SK-N-SH (cell line): ENCODE data around the gene LPP. TPM values are rescaled to one million over a fixed set of nuclear protein-coding genes. Genes with fewer than 3 reads are reported as not detected.

Experiments
- CTCF ChIA-PET: fragments of 300-600, 350-600 bp; formaldehyde crosslinking; extraction: SDS; loops from one replicate; lab custom pipeline; 2021; lab: Yijun Ruan, JAX
- POLR2A ChIA-PET: fragments of 350-600 bp; sonication (Branson Sonifier 250); formaldehyde crosslinking; extraction: SDS; loops from one replicate; lab custom pipeline; 2020; ENCODE audit warnings: antibody characterized with exemption, inconsistent platforms; lab: Yijun Ruan, JAX
- DNase-seq: peaks from one replicate; pipeline ENCODE4 v3.0.0; 2012
- H2AFZ ChIP-seq: fragments of 200-600 bp; sonication (generic); 2 replicates; pipeline ENCODE4 v1.8.1; 2016; ENCODE audit warnings: antibody characterized with exemption, mild to moderate bottlenecking, low read depth
- H3F3A ChIP-seq: fragments of 200-600 bp; sonication (generic); replicated peaks from 2 replicates; pipeline ENCODE3; 2016; ENCODE audit warnings: antibody characterized with exemption, mild to moderate bottlenecking; ENCODE audit not compliant: insufficient read depth
- H3K27ac ChIP-seq, 2 experiments: fragments of 200-500 bp in 1 of 2; fragments of 200-600 bp in 1 of 2; sonication (Bioruptor generic) in 1 of 2; sonication (generic), shearing (Covaris generic) in 1 of 2; 2 replicates each; pipeline versions ENCODE4 v1.5.1 to v1.6.1; 2014 to 2016; ENCODE audit warnings: low read depth in 2 of 2, inconsistent platforms in 1 of 2, low read length in 1 of 2, mild to moderate bottlenecking in 1 of 2, mixed read lengths in 1 of 2
- H3K27me3 ChIP-seq: fragments of 200-600 bp; sonication (generic), shearing (Covaris generic); 2 replicates; pipeline ENCODE4 v1.6.1; 2016; ENCODE audit warnings: mixed run types; ENCODE audit not compliant: insufficient read depth
- H3K36me3 ChIP-seq, 2 experiments: fragments of 200-500 bp in 1 of 2; fragments of 200-600 bp in 1 of 2; sonication (Bioruptor generic) in 1 of 2; sonication (generic) in 1 of 2; replicated peaks in 1 of 2; 2 replicates each; pipeline versions ENCODE3 to v1.5.1; 2014 to 2016; ENCODE audit warnings: low read length in 1 of 2, mild to moderate bottlenecking in 1 of 2; ENCODE audit not compliant: insufficient read depth in 2 of 2, control insufficient read depth in 1 of 2
- H3K4me1 ChIP-seq, 2 experiments: fragments of 200-500 bp in 1 of 2; fragments of 200-600 bp in 1 of 2; sonication (Bioruptor generic) in 1 of 2; sonication (generic), shearing (Covaris generic) in 1 of 2; 2 replicates each; pipeline versions ENCODE4 v1.5.1 to v1.6.1; 2014 to 2016; ENCODE audit warnings: low read depth in 1 of 2, low read length in 1 of 2, mixed run types in 1 of 2; ENCODE audit not compliant: insufficient read depth in 2 of 2, control insufficient read depth in 1 of 2
- H3K4me2 ChIP-seq: fragments of 200-600 bp; sonication (generic), shearing (Covaris generic); 2 replicates; pipeline ENCODE4 v1.6.1; 2017; ENCODE audit warnings: mixed run types
- H3K4me3 ChIP-seq, 2 experiments: fragments of 200-500 bp in 1 of 2; fragments of 200-600 bp in 1 of 2; sonication (Bioruptor generic) in 1 of 2; sonication (generic), shearing (Covaris generic) in 1 of 2; 2 replicates each; pipeline versions ENCODE4 v1.5.1 to v1.8.1; 2014 to 2016; ENCODE audit warnings: low read depth in 2 of 2, inconsistent platforms in 1 of 2, low read length in 1 of 2, mild to moderate bottlenecking in 1 of 2, mixed read lengths in 1 of 2, moderate library complexity in 1 of 2
- H3K79me2 ChIP-seq: fragments of 200-600 bp; sonication (generic); 2 replicates; pipeline ENCODE4 v1.8.1; 2017; ENCODE audit warnings: mild to moderate bottlenecking; ENCODE audit not compliant: insufficient read depth
- H3K9ac ChIP-seq: fragments of 200-600 bp; sonication (generic); 2 replicates; pipeline ENCODE4 v1.6.1; 2017; ENCODE audit warnings: mixed run types
- H3K9me2 ChIP-seq: fragments of 200-600 bp; sonication (generic); 2 replicates; pipeline ENCODE4 v1.6.1; 2017; ENCODE audit warnings: mixed run types
- H3K9me3 ChIP-seq: fragments of 200-600 bp; sonication (generic); 2 replicates; pipeline ENCODE4 v1.6.1; 2017; ENCODE audit warnings: mixed run types, mild to moderate bottlenecking, moderate library complexity
- H4K20me1 ChIP-seq: fragments of 200-600 bp; sonication (generic); 2 replicates; pipeline ENCODE4 v1.6.1; 2017; ENCODE audit warnings: mild to moderate bottlenecking, mixed run types; ENCODE audit not compliant: insufficient read depth
- FOSL2 ChIP-seq: IDR thresholded peaks from 2 replicates; pipeline ENCODE4 v1.4.0; 2012; ENCODE audit warnings: low read depth, mild to moderate bottlenecking, moderate library complexity, borderline replicate concordance
- JUND ChIP-seq: IDR thresholded peaks from 2 replicates; pipeline ENCODE4 v1.4.0; 2012
- MEF2A ChIP-seq: IDR thresholded peaks from 2 replicates; pipeline ENCODE4 v1.4.0; 2012; ENCODE audit warnings: low read depth, borderline replicate concordance
- POLR2AphosphoS5 ChIP-seq: IDR thresholded peaks from 2 replicates; pipeline ENCODE4 v1.6.1; 2012; ENCODE audit warnings: low read depth, low read length
- RCOR1 ChIP-seq: fragments of 150-350 bp; IDR thresholded peaks from 2 replicates; pipeline ENCODE4 v1.6.1; 2017; ENCODE audit warnings: antibody characterized with exemption, low read length
- RXRA ChIP-seq: IDR thresholded peaks from 2 replicates; pipeline ENCODE4 v1.4.0; 2012; ENCODE audit warnings: low read depth, mild to moderate bottlenecking, borderline replicate concordance
- YY1 ChIP-seq: IDR thresholded peaks from 2 replicates; pipeline ENCODE4 v1.4.0; 2012; ENCODE audit warnings: low read depth, mild to moderate bottlenecking
- ZBTB33 ChIP-seq: IDR thresholded peaks from 2 replicates; pipeline ENCODE4 v1.4.0; 2012; ENCODE audit warnings: low read depth, borderline replicate concordance
- WGBS: methylation state at CpG from one replicate; pipeline ENCODE4 v1.1.6; 2017; ENCODE audit warnings: low lambda C conversion rate; 5-methylcytosine and 5-hydroxymethylcytosine counted together
- polyA plus RNA-seq, 3 experiments: library from polyadenylated mRNA; depleted of rRNA; stranded (reverse); fragments of >200 nt; gene quantifications; 2 replicates each; pipeline ENCODE4 v1.2.3, GENCODE V29; 2012
- TF ChIP-seq, protein P1 (sequence below): fragments of 200-600 bp; sonication (generic); IDR thresholded peaks from 2 replicates; pipeline ENCODE4 v1.6.1; 2017; ENCODE audit warnings: antibody characterized with exemption, mild to moderate bottlenecking, moderate library complexity

Gene LPP
- polyA plus RNA-seq, 1 of the 3 experiments (the other 2 are of a cell fraction): 6.6 TPM

- no peak overlapping the region for H2AFZ ChIP-seq
- ChIA-PET POLR2A (no interaction called here), CTCF (interaction anchor here (1.1 to 1.2 kb wide), 2 partner anchors 9 to 560 kb away, joined by 3 read pairs; no protein-coding TSS in a partner anchor)
- H3K36me3 ChIP-seq: no peaks in the 10 kb centered on the region
- H3K79me2 ChIP-seq: peaks cover 64% of the 10 kb centered on the region
- TF ChIP-seq ZBTB33: no peak
- no peak for TF ChIP-seq POLR2AphosphoS5
- no peak for TF ChIP-seq RXRA
- TF ChIP-seq RCOR1: no peak
- TF ChIP-seq, protein P1, sequence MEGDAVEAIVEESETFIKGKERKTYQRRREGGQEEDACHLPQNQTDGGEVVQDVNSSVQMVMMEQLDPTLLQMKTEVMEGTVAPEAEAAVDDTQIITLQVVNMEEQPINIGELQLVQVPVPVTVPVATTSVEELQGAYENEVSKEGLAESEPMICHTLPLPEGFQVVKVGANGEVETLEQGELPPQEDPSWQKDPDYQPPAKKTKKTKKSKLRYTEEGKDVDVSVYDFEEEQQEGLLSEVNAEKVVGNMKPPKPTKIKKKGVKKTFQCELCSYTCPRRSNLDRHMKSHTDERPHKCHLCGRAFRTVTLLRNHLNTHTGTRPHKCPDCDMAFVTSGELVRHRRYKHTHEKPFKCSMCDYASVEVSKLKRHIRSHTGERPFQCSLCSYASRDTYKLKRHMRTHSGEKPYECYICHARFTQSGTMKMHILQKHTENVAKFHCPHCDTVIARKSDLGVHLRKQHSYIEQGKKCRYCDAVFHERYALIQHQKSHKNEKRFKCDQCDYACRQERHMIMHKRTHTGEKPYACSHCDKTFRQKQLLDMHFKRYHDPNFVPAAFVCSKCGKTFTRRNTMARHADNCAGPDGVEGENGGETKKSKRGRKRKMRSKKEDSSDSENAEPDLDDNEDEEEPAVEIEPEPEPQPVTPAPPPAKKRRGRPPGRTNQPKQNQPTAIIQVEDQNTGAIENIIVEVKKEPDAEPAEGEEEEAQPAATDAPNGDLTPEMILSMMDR: no peak
- TF ChIP-seq FOSL2: no peak
- TF ChIP-seq YY1: no peak
- no peak for TF ChIP-seq MEF2A
- peak overlapping the region in 1 of 2 experiments; percentile 95; a peak in 2 of 4 replicates for H3K27ac ChIP-seq
- H3F3A ChIP-seq: peaks cover 49% of the 10 kb centered on the region
- H3K27me3 ChIP-seq: no peaks in the 10 kb centered on the region
- no peak overlapping the region for H3K9ac ChIP-seq
- H3K9me2 ChIP-seq: no peaks in the 10 kb centered on the region
- no peak for DNase-seq
- 52% methylated on average over 3 of the region's 3 CpGs for WGBS
- H4K20me1 ChIP-seq: no peaks in the 10 kb centered on the region
- H3K4me1 ChIP-seq: peaks cover 0 to 45% of the 10 kb centered on the region in 2 experiments; a peak in 3 of 4 replicates
- peak overlapping the region; percentile 5; the same call in 1 of the 2 replicates for H3K4me2 ChIP-seq
- no peaks in the 10 kb centered on the region for H3K9me3 ChIP-seq
- H3K4me3 ChIP-seq: no peak overlapping the region
These were observed 144.6 kb downstream of the LPP start for GRCh38 chr3:188298585-188298984.

DNA sequence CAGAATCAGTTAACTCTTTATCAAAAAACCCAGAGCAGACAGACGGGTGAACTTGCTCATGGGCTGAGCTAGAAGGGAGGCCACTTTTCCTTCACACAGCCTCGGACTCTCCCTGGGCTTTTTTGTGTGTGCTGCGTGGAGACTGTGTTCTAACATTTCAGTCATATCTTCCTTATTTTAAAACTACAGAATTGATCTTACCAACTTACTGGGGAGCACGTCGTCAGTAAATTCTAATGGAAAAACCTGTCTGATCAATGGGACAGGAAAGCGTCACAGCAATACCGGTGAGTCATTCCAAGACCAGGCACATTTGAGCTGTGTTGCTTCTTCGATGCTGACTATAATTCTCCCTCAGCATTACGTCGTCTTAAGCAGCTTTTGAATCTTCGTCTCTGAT, 145.1 kb downstream of the LPP start:
- no peak overlapping the region for H3K4me3 ChIP-seq
- CTCF ChIA-PET: interaction anchor here (1.2 kb wide), 1 partner anchor 8 kb away, joined by 3 read pairs; no protein-coding TSS in a partner anchor
- H3K36me3 ChIP-seq: no peaks in the 10 kb centered on the region
- no peaks in the 10 kb centered on the region for H3K9me2 ChIP-seq
- H2AFZ ChIP-seq: no peak overlapping the region
- peak overlapping the region; percentile 5; the same call in 1 of the 2 replicates for H3K4me2 ChIP-seq
- H3K27ac ChIP-seq: peak overlapping the region in 1 of 2 experiments; percentile 95; a peak in 2 of 4 replicates
- peaks cover 64% of the 10 kb centered on the region for H3K79me2 ChIP-seq
- WGBS: 46% methylated on average over 11 of the region's 11 CpGs
- H3K27me3 ChIP-seq: no peaks in the 10 kb centered on the region
- no peak overlapping the region for H3K9ac ChIP-seq
- H3K9me3 ChIP-seq: no peaks in the 10 kb centered on the region
- POLR2A ChIA-PET: no interaction called here
- H3K4me1 ChIP-seq: peaks cover 0 to 40% of the 10 kb centered on the region in 2 experiments; a peak in 3 of 4 replicates
- TF ChIP-seq JUND (no peak), FOSL2 (peak; percentile 34; the same call in 1 of the 2 replicates)
- no peak for DNase-seq
- H4K20me1 ChIP-seq: no peaks in the 10 kb centered on the region
- peaks cover 44% of the 10 kb centered on the region for H3F3A ChIP-seq
